OCI-LY7 (cell line): ENCODE measurements around the gene ZNF555. TPM values are rescaled to one million over a fixed set of nuclear protein-coding genes. Genes with fewer than 3 reads are reported as not detected.

Source experiments
- BruUV-seq: library from RNA; stranded (reverse); fragments of 400-500 nt; replicated peaks from 2 replicates; lab custom pipeline; 2021; lab: Mats Ljungman, UMichigan
- CTCF ChIA-PET: fragments of 300-600 bp; sonication (Branson Sonifier 250); formaldehyde crosslinking; loops from one replicate; lab custom pipeline; 2022; ENCODE audit warnings: antibody characterized with exemption; ENCODE audit not compliant: unreplicated experiment; lab: Charles Lee
- POLR2A ChIA-PET: fragments of 300-600 bp; sonication (Branson Sonifier 250); formaldehyde crosslinking; loops from one replicate; lab custom pipeline; 2022; ENCODE audit warnings: antibody characterized with exemption; lab: Charles Lee
- DNase-seq: peaks from one replicate; pipeline ENCODE4 v3.0.0-alpha.2; 2015; ENCODE audit warnings: low spot score
- H2AFZ ChIP-seq: fragments of 200-600 bp; sonication (generic), shearing (Covaris generic); 2 replicates; pipeline ENCODE4 v1.6.1; 2014; ENCODE audit warnings: mild to moderate bottlenecking, antibody characterized with exemption, low read length, moderate library complexity
- H3K27ac ChIP-seq: fragments of 200-600 bp; sonication (generic); 2 replicates; pipeline ENCODE4 v1.5.1; 2014; ENCODE audit warnings: mixed run types, low read depth, mild to moderate bottlenecking, moderate library complexity, low read length, inconsistent platforms; ENCODE audit not compliant: poor library complexity, severe bottlenecking
- H3K36me3 ChIP-seq: fragments of 200-600 bp; sonication (generic); 2 replicates; pipeline ENCODE4 v1.6.1; 2014; ENCODE audit warnings: mild to moderate bottlenecking, antibody characterized with exemption, low read length, moderate library complexity, mixed read lengths; ENCODE audit not compliant: insufficient read depth
- H3K4me1 ChIP-seq: fragments of 200-600 bp; sonication (generic); 2 replicates; pipeline ENCODE4 v1.5.1; 2014; ENCODE audit warnings: mild to moderate bottlenecking, low read length; ENCODE audit not compliant: insufficient read depth, poor library complexity, severe bottlenecking
- H3K4me2 ChIP-seq: fragments of 200-600 bp; sonication (generic); 2 replicates; pipeline ENCODE4 v1.6.1; 2014; ENCODE audit warnings: mild to moderate bottlenecking, low read length
- H3K4me3 ChIP-seq: fragments of 200-600 bp; sonication (generic); 2 replicates; pipeline ENCODE4 v1.5.1; 2014; ENCODE audit warnings: mild to moderate bottlenecking, low read depth, low read length; ENCODE audit not compliant: poor library complexity, severe bottlenecking
- H3K79me2 ChIP-seq: fragments of 200-600 bp; sonication (generic); 2 replicates; pipeline ENCODE4 v1.6.1; 2016; ENCODE audit warnings: low read depth, mild to moderate bottlenecking, low read length, moderate library complexity, mixed read lengths; ENCODE audit not compliant: insufficient read depth
- H3K9me2 ChIP-seq: fragments of 200-600 bp; sonication (generic); 2 replicates; pipeline ENCODE4 v1.6.1; 2016; ENCODE audit warnings: mild to moderate bottlenecking, low read length, mixed read lengths; ENCODE audit not compliant: insufficient read depth
- H3K9me3 ChIP-seq: fragments of 200-600 bp; sonication (generic); 2 replicates; pipeline ENCODE4 v1.6.1; 2014; ENCODE audit warnings: mild to moderate bottlenecking, mixed run types, low read length, mixed read lengths
- H4K20me1 ChIP-seq: fragments of 200-600 bp; sonication (generic); 2 replicates; pipeline ENCODE4 v1.6.1; 2014; ENCODE audit warnings: mild to moderate bottlenecking, antibody characterized with exemption, low read length, moderate library complexity, mixed read lengths; ENCODE audit not compliant: insufficient read depth
- EZH2phosphoT487 ChIP-seq: fragments of 200-600 bp; sonication (generic); IDR thresholded peaks from 2 replicates; pipeline ENCODE4 v1.6.1; 2018; ENCODE audit warnings: low read depth, borderline replicate concordance, mild to moderate bottlenecking, mixed run types, antibody characterized with exemption, low read length, moderate library complexity, mixed read lengths
- intact Hi-C: fragments of 100-400 bp; cut with micrococcal nuclease; formaldehyde crosslinking; loops from one replicate; pipeline ENCODE4 v1.10.0; 2022; ENCODE audit not compliant: unreplicated experiment
- total RNA-seq, 2 experiments: library from RNA; depleted of rRNA in 1 of 2; stranded (reverse); fragments of >200 nt in 1 of 2; shearing (Covaris generic) in 1 of 2; gene quantifications; 2 replicates each; pipeline ENCODE4 v1.2.3, GENCODE V29; 2014 to 2022
- TF ChIP-seq, protein P1 (sequence below): fragments of 200-600 bp; sonication (generic); conservative IDR thresholded peaks from 2 replicates; pipeline ENCODE4 v1.5.1; 2014; ENCODE audit warnings: mild to moderate bottlenecking, antibody characterized with exemption, low read length, moderate library complexity, mixed read lengths

Gene ZNF555
- total RNA-seq, 2 experiments from 2014 or later = 2.4 to 5.1 TPM

DNA sequence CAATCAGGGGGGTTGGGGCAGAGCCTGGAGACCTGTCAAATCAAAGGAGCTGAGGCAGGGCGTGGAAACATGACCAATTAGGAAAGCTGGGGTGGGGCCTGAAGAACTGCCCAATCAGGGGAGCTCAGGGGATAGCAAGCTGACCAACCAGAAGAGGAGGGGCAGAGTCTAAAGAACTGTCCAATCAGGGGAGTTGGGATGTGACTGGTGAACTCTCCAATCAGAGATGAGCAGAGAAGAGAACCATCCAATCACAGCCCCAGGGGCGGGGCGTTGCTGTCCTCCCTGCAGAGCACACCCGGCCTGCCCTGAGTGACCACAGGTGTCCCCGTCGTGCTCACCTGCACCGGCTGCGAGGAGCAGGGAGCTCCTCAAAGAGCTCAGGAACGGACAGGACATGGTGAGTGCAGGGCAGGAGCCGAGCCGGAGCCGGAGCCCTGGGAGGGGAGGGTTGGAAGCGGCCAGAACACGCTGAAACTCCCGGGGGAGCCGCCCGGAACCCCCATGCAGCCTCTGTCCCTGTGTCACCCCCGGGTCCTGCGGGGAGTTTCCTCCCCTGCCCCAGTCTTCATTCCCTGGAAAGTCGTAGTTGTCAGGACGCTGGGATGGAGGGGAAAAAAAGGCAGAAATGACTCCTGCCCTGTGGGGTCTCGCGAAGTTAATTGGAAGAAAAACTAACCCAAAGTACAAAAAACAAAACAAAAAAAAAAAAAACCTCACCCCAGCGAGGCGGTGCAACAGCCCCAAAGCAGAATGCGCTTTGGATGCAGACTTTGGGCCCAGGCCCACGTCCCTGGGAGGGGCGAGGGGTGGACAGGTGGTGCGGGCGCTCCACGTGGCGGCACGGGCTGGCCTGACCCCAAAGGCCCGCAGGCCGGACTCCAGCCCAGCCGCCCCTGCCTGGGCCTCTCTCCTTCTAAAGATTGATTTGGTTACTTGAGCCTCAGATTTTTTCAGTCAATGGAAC, 26.0 kb downstream of the ZNF555 start, which contains the start of gene ZNF556:
Gene ZNF556, plus strand, starts transcription at position 311 of the 967 bp plus-strand sequence. Its CDS starts 87 bp downstream, at position 398.
- Histone ChIP-seq H3K36me3 (no peaks in the 10 kb centered on the region), H3K9me3 (no peaks in the 10 kb centered on the region), H4K20me1 (no peaks in the 10 kb centered on the region), H3K4me3 (no peak within 1 kb of the TSS), H3K79me2 (no peaks in the 10 kb centered on the region), H3K4me2 (no peak within 1 kb of the TSS), H3K27ac (no peak within 1 kb of the TSS), H2AFZ (no peak within 1 kb of the TSS), H3K4me1 (no peaks in the 10 kb centered on the region), H3K9me2 (no peaks in the 10 kb centered on the region)
- no peak for TF ChIP-seq EZH2phosphoT487
- TF ChIP-seq, protein P1, sequence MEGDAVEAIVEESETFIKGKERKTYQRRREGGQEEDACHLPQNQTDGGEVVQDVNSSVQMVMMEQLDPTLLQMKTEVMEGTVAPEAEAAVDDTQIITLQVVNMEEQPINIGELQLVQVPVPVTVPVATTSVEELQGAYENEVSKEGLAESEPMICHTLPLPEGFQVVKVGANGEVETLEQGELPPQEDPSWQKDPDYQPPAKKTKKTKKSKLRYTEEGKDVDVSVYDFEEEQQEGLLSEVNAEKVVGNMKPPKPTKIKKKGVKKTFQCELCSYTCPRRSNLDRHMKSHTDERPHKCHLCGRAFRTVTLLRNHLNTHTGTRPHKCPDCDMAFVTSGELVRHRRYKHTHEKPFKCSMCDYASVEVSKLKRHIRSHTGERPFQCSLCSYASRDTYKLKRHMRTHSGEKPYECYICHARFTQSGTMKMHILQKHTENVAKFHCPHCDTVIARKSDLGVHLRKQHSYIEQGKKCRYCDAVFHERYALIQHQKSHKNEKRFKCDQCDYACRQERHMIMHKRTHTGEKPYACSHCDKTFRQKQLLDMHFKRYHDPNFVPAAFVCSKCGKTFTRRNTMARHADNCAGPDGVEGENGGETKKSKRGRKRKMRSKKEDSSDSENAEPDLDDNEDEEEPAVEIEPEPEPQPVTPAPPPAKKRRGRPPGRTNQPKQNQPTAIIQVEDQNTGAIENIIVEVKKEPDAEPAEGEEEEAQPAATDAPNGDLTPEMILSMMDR = no peak
- CTCF ChIA-PET = no interaction called here
- POLR2A ChIA-PET = no interaction called here
- intact Hi-C loops = no loop called here
- DNase-seq = peak; percentile 72
- BruUV-seq = no TSS peak

DNA sequence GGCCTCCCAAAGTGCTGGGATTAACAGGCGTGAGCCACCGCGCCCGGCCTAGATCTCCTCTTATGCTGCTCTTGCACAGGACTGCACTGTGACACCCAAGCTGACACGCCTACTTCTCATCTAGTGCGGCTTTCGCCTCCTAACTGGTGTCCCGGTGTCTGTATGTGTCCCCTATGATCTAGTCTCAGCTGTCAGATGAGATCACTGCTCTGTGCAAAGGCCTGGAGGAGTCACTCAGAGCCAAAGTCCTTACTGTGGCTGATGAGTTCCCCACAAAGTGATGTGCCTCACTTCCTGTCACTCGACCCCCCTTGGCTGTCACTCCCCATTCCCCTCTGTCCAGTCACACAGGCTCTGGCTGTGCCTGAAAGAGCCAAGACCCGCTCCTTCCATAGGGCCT, 28.3 kb downstream of the ZNF555 start:
- POLR2A ChIA-PET = no interaction called here
- H2AFZ ChIP-seq = no peak overlapping the region
- H3K27ac ChIP-seq = no peak overlapping the region
- H3K9me2 ChIP-seq = no peaks in the 10 kb centered on the region
- peaks cover 4% of the 10 kb centered on the region for H3K4me1 ChIP-seq
- no peak overlapping the region for H3K4me2 ChIP-seq
- H3K9me3 ChIP-seq = no peaks in the 10 kb centered on the region
- H3K36me3 ChIP-seq = no peaks in the 10 kb centered on the region
- no peak for TF ChIP-seq EZH2phosphoT487
- TF ChIP-seq, protein P1 = no peak
- H3K4me3 ChIP-seq = no peak overlapping the region
- H4K20me1 ChIP-seq = no peaks in the 10 kb centered on the region
- CTCF ChIA-PET = no interaction called here
- DNase-seq = no peak
- BruUV-seq = no TSS peak
- no peaks in the 10 kb centered on the region for H3K79me2 ChIP-seq
- intact Hi-C loops = no loop called here
